ENCODE measurements around the gene TEAD3.
A peak's percentile ranks its signal among the peaks of the same experiment; 100 is the strongest.

The TEAD3 gene

DNA sequence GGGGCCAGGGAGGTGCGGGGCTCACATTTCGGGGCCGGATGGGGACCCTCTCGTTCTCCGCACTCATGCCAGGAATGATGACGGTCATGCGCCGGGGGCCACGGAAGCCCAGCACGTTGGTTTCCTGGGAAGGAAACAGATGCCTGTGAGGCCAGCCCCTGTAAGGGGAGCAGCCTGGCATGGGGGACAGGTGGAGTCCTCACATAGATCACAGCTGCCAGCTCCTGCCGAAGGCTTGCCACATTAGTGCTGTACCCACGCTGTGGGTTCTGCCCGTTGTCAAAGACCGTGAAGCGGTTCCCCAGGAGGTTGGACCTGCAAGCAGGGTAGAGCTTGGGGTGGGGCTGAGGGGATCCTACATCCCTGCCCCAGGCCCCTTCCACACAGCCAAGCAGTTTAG is 6.7 kb upstream of the TEAD3 start:
- Histone ChIP-seq H3K27me3 (ENCODE audit: control insufficient read depth in 5 of 5, insufficient read depth in 4 of 5, low read length in 5 of 5) (peaks cover 20 to 53% (median 48%) of the 10 kb centered on the region in 5 donors), H3K27ac (ENCODE audit: low read depth, low read length) (no peak overlapping the region)

DNA sequence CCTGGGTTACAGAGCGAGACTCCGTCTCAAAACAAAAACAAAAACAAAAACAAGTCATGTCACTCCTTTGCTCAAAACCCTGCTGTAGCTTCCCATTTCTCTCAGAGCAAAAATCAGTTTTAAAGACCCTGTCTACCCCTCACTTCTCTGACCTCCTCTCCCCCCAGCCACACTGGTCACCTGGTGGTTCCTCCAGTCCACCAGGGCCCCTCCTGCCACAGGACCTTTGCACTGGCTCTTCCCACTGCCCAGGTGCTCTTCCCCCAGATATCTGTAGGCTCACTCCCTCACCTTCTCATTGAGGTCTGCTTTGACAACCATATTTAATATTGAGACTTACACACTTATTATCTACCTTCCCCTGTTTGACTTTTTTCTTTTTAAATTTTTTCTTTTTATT is 4.9 kb upstream of the TEAD3 start:
- Histone ChIP-seq H3K27ac (ENCODE audit: low read depth, low read length) (no peak overlapping the region), H3K36me3 (ENCODE audit: control insufficient read depth in 5 of 5, insufficient read depth in 5 of 5, low read length in 5 of 5) (no peaks in the 10 kb centered on the region), H3K27me3 (ENCODE audit: control insufficient read depth in 5 of 5, insufficient read depth in 4 of 5, low read length in 5 of 5) (peaks cover 18 to 50% (median 46%) of the 10 kb centered on the region in 5 donors), H3K9me3 (ENCODE audit: control insufficient read depth in 5 of 5, low read length in 5 of 5) (peaks cover 0 to 2% (median 0%) of the 10 kb centered on the region in 5 donors), H3K4me1 (ENCODE audit: control insufficient read depth in 5 of 5, insufficient read depth in 5 of 5, low read length in 5 of 5) (peaks cover 0 to 15% (median 12%) of the 10 kb centered on the region in 5 donors), H3K4me3 (ENCODE audit: low read depth in 1 of 5, low read length in 5 of 5) (no peak overlapping the region), H3K9ac (ENCODE audit: low read length in 5 of 5) (no peak overlapping the region)

More for the DNA sequence above, 6.7 kb upstream of the TEAD3 start:
- no peaks in the 10 kb centered on the region for H3K36me3 ChIP-seq (ENCODE audit: control insufficient read depth in 5 of 5, insufficient read depth in 5 of 5, low read length in 5 of 5)
- peaks cover 0 to 5% (median 0%) of the 10 kb centered on the region in 5 donors for H3K9me3 ChIP-seq (ENCODE audit: control insufficient read depth in 5 of 5, low read length in 5 of 5)
- peaks cover 0 to under 1% (median under 1%) of the 10 kb centered on the region in 5 donors for H3K4me1 ChIP-seq (ENCODE audit: control insufficient read depth in 5 of 5, insufficient read depth in 5 of 5, low read length in 5 of 5)
- no peak overlapping the region for H3K9ac ChIP-seq (ENCODE audit: low read length in 5 of 5)
- no peak overlapping the region for H3K4me3 ChIP-seq (ENCODE audit: low read depth in 1 of 5, low read length in 5 of 5)

DNA sequence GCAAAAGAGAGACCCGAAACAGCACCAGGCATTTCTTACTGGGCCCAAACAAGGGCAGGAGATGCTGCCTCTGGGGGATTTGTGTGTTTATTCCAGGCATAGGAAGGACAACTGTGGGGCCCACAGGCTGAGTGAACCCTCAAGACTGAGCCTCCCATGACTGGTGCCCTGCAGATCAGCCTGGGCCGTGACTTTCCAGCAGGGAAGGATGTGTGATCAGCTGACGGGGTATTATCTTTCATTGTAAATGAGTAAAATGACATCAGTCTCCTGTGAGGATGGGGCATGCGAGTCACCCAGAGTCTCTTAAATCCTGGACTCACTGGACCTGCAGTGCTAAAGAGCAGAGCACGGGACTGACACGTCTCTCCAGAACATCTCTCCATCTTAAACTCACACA is 3.9 kb upstream of the TEAD3 start:
- no peak overlapping the region for H3K9ac ChIP-seq (ENCODE audit: low read length in 5 of 5)
- H3K27me3 ChIP-seq (ENCODE audit: control insufficient read depth in 5 of 5, insufficient read depth in 4 of 5, low read length in 5 of 5): peaks cover 11 to 44% (median 37%) of the 10 kb centered on the region in 5 donors
- no peaks in the 10 kb centered on the region for H3K36me3 ChIP-seq (ENCODE audit: control insufficient read depth in 5 of 5, insufficient read depth in 5 of 5, low read length in 5 of 5)
- no peak overlapping the region for H3K27ac ChIP-seq (ENCODE audit: low read depth, low read length)
- no peaks in the 10 kb centered on the region for H3K9me3 ChIP-seq (ENCODE audit: control insufficient read depth in 5 of 5, low read length in 5 of 5)
- no peak overlapping the region for H3K4me3 ChIP-seq (ENCODE audit: low read depth in 1 of 5, low read length in 5 of 5)
- peaks cover 0 to 19% (median 16%) of the 10 kb centered on the region in 5 donors for H3K4me1 ChIP-seq (ENCODE audit: control insufficient read depth in 5 of 5, insufficient read depth in 5 of 5, low read length in 5 of 5)

- peaks cover 5 to 36% (median 30%) of the 10 kb centered on the region in 5 donors for H3K27me3 ChIP-seq (ENCODE audit: control insufficient read depth in 5 of 5, insufficient read depth in 4 of 5, low read length in 5 of 5)
- peaks cover 0 to 33% (median 28%) of the 10 kb centered on the region in 5 donors for H3K4me1 ChIP-seq (ENCODE audit: control insufficient read depth in 5 of 5, insufficient read depth in 5 of 5, low read length in 5 of 5)
Measured at GRCh38 chr6:35499372-35499771, 2.5 kb upstream of the TEAD3 start.

GRCh38 chr6:35498422-35499067 is 1.7 kb upstream of the TEAD3 start:
- no peak overlapping the region for H3K27ac ChIP-seq (ENCODE audit: low read depth, low read length)
- no peaks in the 10 kb centered on the region for H3K9me3 ChIP-seq (ENCODE audit: control insufficient read depth in 5 of 5, low read length in 5 of 5)
- peak overlapping the region in 3 of 5 donors; percentile 59 to 68 (median 60) for H3K4me3 ChIP-seq (ENCODE audit: low read depth in 1 of 5, low read length in 5 of 5)
- peaks cover 3 to 30% (median 28%) of the 10 kb centered on the region in 5 donors for H3K27me3 ChIP-seq (ENCODE audit: control insufficient read depth in 5 of 5, insufficient read depth in 4 of 5, low read length in 5 of 5)
- H3K9ac ChIP-seq (ENCODE audit: low read length in 5 of 5): no peak overlapping the region
- H3K4me1 ChIP-seq (ENCODE audit: control insufficient read depth in 5 of 5, insufficient read depth in 5 of 5, low read length in 5 of 5): peaks cover 0 to 40% (median 36%) of the 10 kb centered on the region in 5 donors
- no peaks in the 10 kb centered on the region for H3K36me3 ChIP-seq (ENCODE audit: control insufficient read depth in 5 of 5, insufficient read depth in 5 of 5, low read length in 5 of 5)

More at GRCh38 chr6:35499372-35499771, 2.5 kb upstream of the TEAD3 start:
- Histone ChIP-seq H3K27ac (ENCODE audit: low read depth, low read length) (no peak overlapping the region), H3K9me3 (ENCODE audit: control insufficient read depth in 5 of 5, low read length in 5 of 5) (no peaks in the 10 kb centered on the region), H3K9ac (ENCODE audit: low read length in 5 of 5) (no peak overlapping the region), H3K36me3 (ENCODE audit: control insufficient read depth in 5 of 5, insufficient read depth in 5 of 5, low read length in 5 of 5) (no peaks in the 10 kb centered on the region), H3K4me3 (ENCODE audit: low read depth in 1 of 5, low read length in 5 of 5) (no peak overlapping the region)

GRCh38 chr6:35497571-35498421 is 917 bp upstream of the TEAD3 start:
- no peaks in the 10 kb centered on the region for H3K9me3 ChIP-seq (ENCODE audit: control insufficient read depth in 5 of 5, low read length in 5 of 5)
- H3K36me3 ChIP-seq (ENCODE audit: control insufficient read depth in 5 of 5, insufficient read depth in 5 of 5, low read length in 5 of 5): no peaks in the 10 kb centered on the region
- no peak overlapping the region for H3K27ac ChIP-seq (ENCODE audit: low read depth, low read length)
- H3K27me3 ChIP-seq (ENCODE audit: control insufficient read depth in 5 of 5, insufficient read depth in 4 of 5, low read length in 5 of 5): peaks cover 0 to 29% (median 24%) of the 10 kb centered on the region in 5 donors
- H3K4me3 ChIP-seq (ENCODE audit: low read depth in 1 of 5, low read length in 5 of 5): peak overlapping the region in 4 of 5 donors; percentile 59 to 68 (median 60)
- peaks cover 0 to 40% (median 36%) of the 10 kb centered on the region in 5 donors for H3K4me1 ChIP-seq (ENCODE audit: control insufficient read depth in 5 of 5, insufficient read depth in 5 of 5, low read length in 5 of 5)
- H3K9ac ChIP-seq (ENCODE audit: low read length in 5 of 5): peak overlapping the region in 4 of 5 donors; percentile 43 to 81 (median 68)

- Histone ChIP-seq H3K27me3 (ENCODE audit: control insufficient read depth in 5 of 5, insufficient read depth in 4 of 5, low read length in 5 of 5) (peaks cover 0 to 29% (median 25%) of the 10 kb centered on the region in 5 donors), H3K9ac (ENCODE audit: low read length in 5 of 5) (peak overlapping the region in 4 of 5 donors; percentile 12 to 81 (median 68)), H3K4me3 (ENCODE audit: low read depth in 1 of 5, low read length in 5 of 5) (peak overlapping the region; percentile 58 to 73 (median 63)), H3K36me3 (ENCODE audit: control insufficient read depth in 5 of 5, insufficient read depth in 5 of 5, low read length in 5 of 5) (no peaks in the 10 kb centered on the region), H3K27ac (ENCODE audit: low read depth, low read length) (peak overlapping the region; percentile 54), H3K9me3 (ENCODE audit: control insufficient read depth in 5 of 5, low read length in 5 of 5) (no peaks in the 10 kb centered on the region), H3K4me1 (ENCODE audit: control insufficient read depth in 5 of 5, insufficient read depth in 5 of 5, low read length in 5 of 5) (peaks cover 0 to 44% (median 36%) of the 10 kb centered on the region in 5 donors)
Measured at GRCh38 chr6:35496036-35496840, 641 bp downstream of the TEAD3 start.

GRCh38 chr6:35495258-35496035 is 1.4 kb downstream of the TEAD3 start:
- Histone ChIP-seq H3K27me3 (ENCODE audit: control insufficient read depth in 5 of 5, insufficient read depth in 4 of 5, low read length in 5 of 5) (peaks cover 0 to 30% (median 24%) of the 10 kb centered on the region in 5 donors), H3K9me3 (ENCODE audit: control insufficient read depth in 5 of 5, low read length in 5 of 5) (no peaks in the 10 kb centered on the region), H3K4me3 (ENCODE audit: low read depth in 1 of 5, low read length in 5 of 5) (peak overlapping the region; percentile 58 to 73 (median 63)), H3K9ac (ENCODE audit: low read length in 5 of 5) (peak overlapping the region in 4 of 5 donors; percentile 12 to 81 (median 68)), H3K27ac (ENCODE audit: low read depth, low read length) (peak overlapping the region; percentile 54), H3K36me3 (ENCODE audit: control insufficient read depth in 5 of 5, insufficient read depth in 5 of 5, low read length in 5 of 5) (no peaks in the 10 kb centered on the region), H3K4me1 (ENCODE audit: control insufficient read depth in 5 of 5, insufficient read depth in 5 of 5, low read length in 5 of 5) (peaks cover 0 to 47% (median 41%) of the 10 kb centered on the region in 5 donors)

DNA sequence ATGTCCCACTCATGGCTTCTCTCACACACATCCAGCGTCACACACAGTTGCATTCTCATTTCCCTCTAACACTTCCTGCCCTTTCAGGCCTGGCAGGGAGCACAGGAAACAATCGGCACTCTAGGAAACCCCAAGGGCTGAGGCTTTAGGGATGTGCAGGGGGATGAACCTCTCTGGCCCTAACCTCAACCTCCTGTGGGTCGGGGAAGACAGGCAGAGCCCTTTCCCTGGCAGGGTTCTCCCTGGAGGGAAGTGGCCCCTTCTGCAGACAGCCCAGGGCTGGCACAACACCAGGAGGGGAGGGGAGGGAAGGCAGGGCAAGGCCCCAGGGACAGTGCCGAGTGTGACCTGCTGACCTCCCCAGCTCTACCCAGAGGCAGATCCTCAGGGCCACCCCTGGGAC is 2.7 kb downstream of the TEAD3 start:
- no peak overlapping the region for H3K27ac ChIP-seq (ENCODE audit: low read depth, low read length)
- H3K27me3 ChIP-seq (ENCODE audit: control insufficient read depth in 5 of 5, insufficient read depth in 4 of 5, low read length in 5 of 5): peaks cover 0 to 20% (median 17%) of the 10 kb centered on the region in 5 donors
- H3K36me3 ChIP-seq (ENCODE audit: control insufficient read depth in 5 of 5, insufficient read depth in 5 of 5, low read length in 5 of 5): no peaks in the 10 kb centered on the region
- H3K4me1 ChIP-seq (ENCODE audit: control insufficient read depth in 5 of 5, insufficient read depth in 5 of 5, low read length in 5 of 5): peaks cover 0 to 50% (median 48%) of the 10 kb centered on the region in 5 donors
- H3K4me3 ChIP-seq (ENCODE audit: low read depth in 1 of 5, low read length in 5 of 5): no peak overlapping the region
- no peak overlapping the region for H3K9ac ChIP-seq (ENCODE audit: low read length in 5 of 5)
- H3K9me3 ChIP-seq (ENCODE audit: control insufficient read depth in 5 of 5, low read length in 5 of 5): no peaks in the 10 kb centered on the region
